Suprapubic skin (tissue), 4 donors: ENCODE results near the gene DDX52. TPM values are rescaled to one million over a fixed set of nuclear protein-coding genes. Genes with fewer than 3 reads are reported as not detected.

Experiments
- DNase-seq, 2 donors: peaks; one replicate each; pipeline ENCODE4 v3.0.0-alpha.2; 2019; ENCODE audit warnings: low spot score in 2 of 2
- H3K27ac ChIP-seq: fragments of 200-600 bp; sonication (generic); one replicate; pipeline ENCODE4 v1.5.1; 2019
- H3K27me3 ChIP-seq: fragments of 200-600 bp; sonication (generic); one replicate; pipeline ENCODE4 v1.5.1; 2019
- H3K36me3 ChIP-seq: fragments of 200-600 bp; sonication (generic); one replicate; pipeline ENCODE4 v1.5.1; 2019
- H3K4me1 ChIP-seq: fragments of 200-600 bp; sonication (generic); one replicate; pipeline ENCODE4 v1.5.1; 2019
- H3K4me3 ChIP-seq: fragments of 200-600 bp; sonication (generic); one replicate; pipeline ENCODE4 v1.5.1; 2019; ENCODE audit warnings: mild to moderate bottlenecking
- H3K9me3 ChIP-seq: fragments of 200-600 bp; sonication (generic); one replicate; pipeline ENCODE4 v1.5.1; 2019
- CTCF ChIP-seq, 2 donors: fragments of 200-600 bp in 1 of 2; fragments of 450-650 bp in 1 of 2; sonication (generic) in 1 of 2; IDR thresholded peaks; one replicate each; pipeline ENCODE4 v1.5.1; 2016 to 2019; ENCODE audit warnings: antibody characterized with exemption in 2 of 2, mild to moderate bottlenecking in 1 of 2, moderate library complexity in 1 of 2
- EP300 ChIP-seq: sonication (generic); formaldehyde crosslinking; IDR thresholded peaks from one replicate; pipeline ENCODE4 v1.6.1; 2017; ENCODE audit warnings: antibody characterized with exemption
- POLR2A ChIP-seq, 2 donors: fragments of 450-650 bp; IDR thresholded peaks; one replicate each; pipeline ENCODE4 v1.6.1; 2017; ENCODE audit warnings: antibody characterized with exemption in 2 of 2, mild to moderate bottlenecking in 2 of 2, moderate library complexity in 2 of 2
- POLR2AphosphoS5 ChIP-seq, 3 donors: sonication (generic); formaldehyde crosslinking; IDR thresholded peaks; one replicate each; pipeline ENCODE4 v1.6.1; 2017; ENCODE audit warnings: antibody characterized with exemption in 3 of 3
- WGBS: methylation state at CpG from one replicate; pipeline ENCODE4 v1.1.5; 2018; 5-methylcytosine and 5-hydroxymethylcytosine counted together
- total RNA-seq, 4 donors: library from RNA; depleted of rRNA; stranded (reverse); fragments of >200 nt; gene quantifications; one replicate each; pipeline ENCODE4 v1.1.0, GENCODE V29; 2016

Gene DDX52
- total RNA-seq, 4 donors from 2014 or later = 15.6 to 21.7 (median 18.6) TPM

- WGBS = 50% methylated on average over 1 of the region's 3 CpGs
- Histone ChIP-seq H3K4me3 (no peak overlapping the region), H3K36me3 (no peaks in the 10 kb centered on the region), H3K9me3 (no peaks in the 10 kb centered on the region), H3K27ac (no peak overlapping the region), H3K27me3 (peaks cover 14% of the 10 kb centered on the region), H3K4me1 (no peaks in the 10 kb centered on the region)
- TF ChIP-seq CTCF (IDR thresholded peaks at IDR 0.05) (no peak), POLR2AphosphoS5 (IDR thresholded peaks at IDR 0.05) (no peak), EP300 (no peak), POLR2A (IDR thresholded peaks at IDR 0.05) (no peak)
- no peak for DNase-seq
These were observed 29.4 kb upstream of the DDX52 start for GRCh38 chr17:37672548-37673078.

GRCh38 chr17:37671824-37672547 is 28.7 kb upstream of the DDX52 start:
- H3K4me1 ChIP-seq = no peaks in the 10 kb centered on the region
- peaks cover 13% of the 10 kb centered on the region for H3K27me3 ChIP-seq
- no peaks in the 10 kb centered on the region for H3K9me3 ChIP-seq
- WGBS = 79% methylated on average over 2 of the region's 2 CpGs
- no peak for DNase-seq
- no peaks in the 10 kb centered on the region for H3K36me3 ChIP-seq
- H3K4me3 ChIP-seq = no peak overlapping the region
- no peak overlapping the region for H3K27ac ChIP-seq
- TF ChIP-seq POLR2AphosphoS5 (IDR thresholded peaks at IDR 0.05) (no peak), CTCF (IDR thresholded peaks at IDR 0.05) (no peak), POLR2A (IDR thresholded peaks at IDR 0.05) (no peak), EP300 (no peak)

- H3K9me3 ChIP-seq = no peaks in the 10 kb centered on the region
- no peaks in the 10 kb centered on the region for H3K36me3 ChIP-seq
- peaks cover 5% of the 10 kb centered on the region for H3K27me3 ChIP-seq
- no peak overlapping the region for H3K27ac ChIP-seq
- 79% methylated on average over 9 of the region's 9 CpGs for WGBS
- TF ChIP-seq POLR2AphosphoS5 (IDR thresholded peaks at IDR 0.05) = no peak
- TF ChIP-seq CTCF (IDR thresholded peaks at IDR 0.05) = no peak
- no peak for TF ChIP-seq EP300
- no peak for TF ChIP-seq POLR2A (IDR thresholded peaks at IDR 0.05)
- H3K4me1 ChIP-seq = no peaks in the 10 kb centered on the region
- H3K4me3 ChIP-seq = no peak overlapping the region
- no peak for DNase-seq
These were observed 28.0 kb upstream of the DDX52 start for GRCh38 chr17:37671028-37671823.

GRCh38 chr17:37667039-37667438 is 23.8 kb upstream of the DDX52 start:
- Histone ChIP-seq H3K4me1 (no peaks in the 10 kb centered on the region), H3K27me3 (no peaks in the 10 kb centered on the region), H3K9me3 (no peaks in the 10 kb centered on the region), H3K36me3 (no peaks in the 10 kb centered on the region), H3K4me3 (no peak overlapping the region), H3K27ac (no peak overlapping the region)
- TF ChIP-seq POLR2A (IDR thresholded peaks at IDR 0.05) = no peak
- TF ChIP-seq POLR2AphosphoS5 (IDR thresholded peaks at IDR 0.05) = no peak
- no peak for TF ChIP-seq EP300
- TF ChIP-seq CTCF (IDR thresholded peaks at IDR 0.05) = no peak
- DNase-seq = no peak
- WGBS = 96% methylated on average over 1 of the region's 1 CpG

GRCh38 chr17:37664214-37664613 is 21.0 kb upstream of the DDX52 start:
- Histone ChIP-seq H3K4me3 (no peak overlapping the region), H3K4me1 (no peaks in the 10 kb centered on the region), H3K27me3 (no peaks in the 10 kb centered on the region), H3K27ac (no peak overlapping the region), H3K36me3 (no peaks in the 10 kb centered on the region), H3K9me3 (no peaks in the 10 kb centered on the region)
- WGBS = 95% methylated on average over 3 of the region's 3 CpGs
- TF ChIP-seq EP300 (no peak), POLR2A (IDR thresholded peaks at IDR 0.05) (no peak), CTCF (IDR thresholded peaks at IDR 0.05) (no peak), POLR2AphosphoS5 (IDR thresholded peaks at IDR 0.05) (no peak)
- no peak for DNase-seq
